Measurements from ENCODE around the gene PIR. TPM values are rescaled to one million over a fixed set of nuclear protein-coding genes. Genes with fewer than 3 reads are reported as not detected.
A peak's percentile ranks its signal among the peaks of the same experiment; 100 is the strongest.

PIR gene
- total RNA-seq, 2 experiments from 2014 or later = 1.9 to 3.5 TPM

DNA sequence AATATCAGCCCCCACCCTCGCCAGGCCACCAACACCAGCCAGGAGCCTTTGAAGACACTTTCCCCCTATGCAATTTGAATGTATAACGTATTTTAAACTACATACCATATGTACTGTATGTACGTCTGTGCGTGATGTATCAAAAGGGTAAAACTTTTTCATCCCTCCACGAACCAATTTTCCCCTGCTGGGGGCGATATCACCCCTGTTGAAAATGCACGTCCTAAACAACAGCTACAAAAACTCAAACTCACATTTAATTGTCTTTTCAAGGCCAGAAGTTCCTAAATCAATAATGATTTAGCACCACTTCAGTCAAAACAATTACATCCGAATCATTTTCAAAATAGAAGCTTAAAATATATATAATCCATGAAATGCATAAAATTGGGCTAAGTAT lies 110.3 kb downstream of the PIR start:
- H3K36me3 ChIP-seq (ENCODE audit: insufficient read depth, low read length) = no peaks in the 10 kb centered on the region
- H3K27ac ChIP-seq (ENCODE audit: low read depth, low read length, poor library complexity, severe bottlenecking) = no peak overlapping the region
- H3K9me3 ChIP-seq (ENCODE audit: low read length) = no peaks in the 10 kb centered on the region
- H3K4me1 ChIP-seq (ENCODE audit: insufficient read depth, low read length, poor library complexity, severe bottlenecking) = no peaks in the 10 kb centered on the region
- no peak overlapping the region for H2AFZ ChIP-seq (ENCODE audit: low read length)
- no peak overlapping the region for H3K4me2 ChIP-seq (ENCODE audit: low read length)
- no peaks in the 10 kb centered on the region for H3K79me2 ChIP-seq (ENCODE audit: insufficient read depth, low read depth, low read length)
- POLR2A ChIA-PET = no interaction called here
- H3K4me3 ChIP-seq (ENCODE audit: low read depth, low read length, poor library complexity, severe bottlenecking) = no peak overlapping the region
- H3K9me2 ChIP-seq (ENCODE audit: insufficient read depth, low read length) = no peaks in the 10 kb centered on the region
- TF ChIP-seq, protein P1, sequence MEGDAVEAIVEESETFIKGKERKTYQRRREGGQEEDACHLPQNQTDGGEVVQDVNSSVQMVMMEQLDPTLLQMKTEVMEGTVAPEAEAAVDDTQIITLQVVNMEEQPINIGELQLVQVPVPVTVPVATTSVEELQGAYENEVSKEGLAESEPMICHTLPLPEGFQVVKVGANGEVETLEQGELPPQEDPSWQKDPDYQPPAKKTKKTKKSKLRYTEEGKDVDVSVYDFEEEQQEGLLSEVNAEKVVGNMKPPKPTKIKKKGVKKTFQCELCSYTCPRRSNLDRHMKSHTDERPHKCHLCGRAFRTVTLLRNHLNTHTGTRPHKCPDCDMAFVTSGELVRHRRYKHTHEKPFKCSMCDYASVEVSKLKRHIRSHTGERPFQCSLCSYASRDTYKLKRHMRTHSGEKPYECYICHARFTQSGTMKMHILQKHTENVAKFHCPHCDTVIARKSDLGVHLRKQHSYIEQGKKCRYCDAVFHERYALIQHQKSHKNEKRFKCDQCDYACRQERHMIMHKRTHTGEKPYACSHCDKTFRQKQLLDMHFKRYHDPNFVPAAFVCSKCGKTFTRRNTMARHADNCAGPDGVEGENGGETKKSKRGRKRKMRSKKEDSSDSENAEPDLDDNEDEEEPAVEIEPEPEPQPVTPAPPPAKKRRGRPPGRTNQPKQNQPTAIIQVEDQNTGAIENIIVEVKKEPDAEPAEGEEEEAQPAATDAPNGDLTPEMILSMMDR (conservative IDR thresholded peaks at IDR 0.05; ENCODE audit: low read length) = peak; percentile 54
- TF ChIP-seq EZH2phosphoT487 (IDR thresholded peaks at IDR 0.05; ENCODE audit: borderline replicate concordance, low read depth, low read length) = no peak
- no peak for DNase-seq (ENCODE audit: low spot score)
- intact Hi-C loops (cut with micrococcal nuclease; ENCODE audit: unreplicated experiment) = no loop called here
- CTCF ChIA-PET (ENCODE audit: unreplicated experiment) = interaction anchor here (2.2 kb wide), 1 partner anchor 84 kb away, joined by 10 read pairs; no protein-coding TSS in a partner anchor
- no peaks in the 10 kb centered on the region for H4K20me1 ChIP-seq (ENCODE audit: insufficient read depth, low read length)
- no TSS peak for BruUV-seq (replicated peaks)

DNA sequence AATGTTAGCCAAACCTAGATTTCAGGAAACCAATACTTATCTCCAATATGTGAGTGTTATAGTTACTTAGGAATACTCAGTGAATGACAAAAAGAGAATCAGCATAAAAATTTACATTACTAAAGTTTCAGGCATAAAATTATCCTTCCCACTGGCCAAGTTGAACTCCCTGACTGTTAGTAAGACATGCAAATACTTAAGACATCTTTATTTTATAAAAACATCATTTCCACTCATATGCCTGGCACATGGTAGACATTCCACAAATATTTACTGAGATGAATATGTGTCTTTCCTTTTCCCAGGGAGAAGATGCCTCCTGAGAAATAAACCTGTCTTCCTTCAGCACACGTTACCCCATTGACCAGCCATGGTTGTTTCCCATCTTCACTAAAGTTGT lies 116.2 kb downstream of the PIR start:
- Histone ChIP-seq H3K4me1 (ENCODE audit: insufficient read depth, low read length, poor library complexity, severe bottlenecking) (no peaks in the 10 kb centered on the region), H3K4me3 (ENCODE audit: low read depth, low read length, poor library complexity, severe bottlenecking) (no peak overlapping the region), H3K4me2 (ENCODE audit: low read length) (no peak overlapping the region), H2AFZ (ENCODE audit: low read length) (no peak overlapping the region), H3K79me2 (ENCODE audit: insufficient read depth, low read depth, low read length) (no peaks in the 10 kb centered on the region), H3K36me3 (ENCODE audit: insufficient read depth, low read length) (no peaks in the 10 kb centered on the region), H3K27ac (ENCODE audit: low read depth, low read length, poor library complexity, severe bottlenecking) (no peak overlapping the region), H3K9me2 (ENCODE audit: insufficient read depth, low read length) (no peaks in the 10 kb centered on the region), H4K20me1 (ENCODE audit: insufficient read depth, low read length) (no peaks in the 10 kb centered on the region), H3K9me3 (ENCODE audit: low read length) (no peaks in the 10 kb centered on the region)
- BruUV-seq (replicated peaks) = no TSS peak
- CTCF ChIA-PET (ENCODE audit: unreplicated experiment) = no interaction called here
- POLR2A ChIA-PET = no interaction called here
- no peak for DNase-seq (ENCODE audit: low spot score)
- intact Hi-C loops (cut with micrococcal nuclease; ENCODE audit: unreplicated experiment) = no loop called here
- TF ChIP-seq, protein P1 (conservative IDR thresholded peaks at IDR 0.05; ENCODE audit: low read length) = no peak
- no peak for TF ChIP-seq EZH2phosphoT487 (IDR thresholded peaks at IDR 0.05; ENCODE audit: borderline replicate concordance, low read depth, low read length)

DNA sequence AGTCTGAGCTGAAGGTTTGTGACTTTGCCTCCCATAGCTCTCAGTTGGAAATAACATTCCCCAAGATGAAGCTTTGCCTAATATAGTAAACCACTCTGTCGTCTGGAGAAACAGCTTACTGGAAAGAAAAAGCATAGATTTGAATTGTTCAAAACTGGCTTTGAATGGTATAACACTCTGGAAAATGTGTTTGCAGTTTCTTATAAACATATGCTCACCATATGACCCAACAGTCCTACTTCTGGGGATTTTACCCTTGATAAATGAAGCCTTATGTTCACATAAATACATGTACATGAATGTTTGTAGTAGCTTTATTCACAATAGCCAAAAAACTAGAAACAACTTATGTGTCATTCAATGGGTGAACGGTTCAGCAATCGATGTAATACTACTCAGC lies 119.2 kb downstream of the PIR start:
- Histone ChIP-seq H3K79me2 (ENCODE audit: insufficient read depth, low read depth, low read length) (no peaks in the 10 kb centered on the region), H3K9me3 (ENCODE audit: low read length) (no peaks in the 10 kb centered on the region), H3K4me2 (ENCODE audit: low read length) (no peak overlapping the region), H3K9me2 (ENCODE audit: insufficient read depth, low read length) (no peaks in the 10 kb centered on the region), H3K27ac (ENCODE audit: low read depth, low read length, poor library complexity, severe bottlenecking) (no peak overlapping the region), H4K20me1 (ENCODE audit: insufficient read depth, low read length) (no peaks in the 10 kb centered on the region), H3K4me3 (ENCODE audit: low read depth, low read length, poor library complexity, severe bottlenecking) (no peak overlapping the region), H3K36me3 (ENCODE audit: insufficient read depth, low read length) (no peaks in the 10 kb centered on the region), H3K4me1 (ENCODE audit: insufficient read depth, low read length, poor library complexity, severe bottlenecking) (no peaks in the 10 kb centered on the region), H2AFZ (ENCODE audit: low read length) (no peak overlapping the region)
- intact Hi-C loops (cut with micrococcal nuclease; ENCODE audit: unreplicated experiment) = no loop called here
- ChIA-PET CTCF (ENCODE audit: unreplicated experiment) (no interaction called here), POLR2A (interaction anchor here (0.6 to 0.8 kb wide), 3 partner anchors 10 to 1613 kb away, joined by 3 to 4 read pairs (median 3); no protein-coding TSS in a partner anchor)
- no TSS peak for BruUV-seq (replicated peaks)
- TF ChIP-seq, protein P1 (conservative IDR thresholded peaks at IDR 0.05; ENCODE audit: low read length) = no peak
- TF ChIP-seq EZH2phosphoT487 (IDR thresholded peaks at IDR 0.05; ENCODE audit: borderline replicate concordance, low read depth, low read length) = no peak
- DNase-seq (ENCODE audit: low spot score) = no peak
